H9 (cell line): ENCODE results near the gene ADAMTS17. TPM values are rescaled to one million over a fixed set of nuclear protein-coding genes. Genes with fewer than 3 reads are reported as not detected.

Experiments
- DNase-seq: peaks from one replicate; pipeline ENCODE4 v3.0.0-alpha.2; 2017
- H2AFZ ChIP-seq: one replicate; pipeline ENCODE4 v1.6.1; 2013; ENCODE audit warnings: mild to moderate bottlenecking, low read length, control low read depth, moderate library complexity
- H2AK5ac ChIP-seq: 2 replicates; pipeline ENCODE4 v1.6.1; 2013; ENCODE audit warnings: low read length, control low read depth, mixed read lengths; ENCODE audit not compliant: insufficient read length
- H2BK120ac ChIP-seq: one replicate; pipeline ENCODE4 v1.6.1; 2013; ENCODE audit warnings: low read depth, mild to moderate bottlenecking, low read length, control low read depth, inconsistent platforms; ENCODE audit not compliant: poor library complexity, severe bottlenecking
- H2BK12ac ChIP-seq: 2 replicates; pipeline ENCODE4 v1.6.1; 2013; ENCODE audit warnings: low read length, control low read depth, mixed read lengths, low read depth; ENCODE audit not compliant: insufficient read length
- H2BK15ac ChIP-seq: 2 replicates; pipeline ENCODE4 v1.6.1; 2013; ENCODE audit warnings: low read depth, low read length, control low read depth
- H2BK20ac ChIP-seq: one replicate; pipeline ENCODE4 v1.6.1; 2013; ENCODE audit warnings: low read depth, mild to moderate bottlenecking, low read length, control low read depth, inconsistent platforms; ENCODE audit not compliant: poor library complexity, severe bottlenecking
- H2BK5ac ChIP-seq: 2 replicates; pipeline ENCODE4 v1.6.1; 2013; ENCODE audit warnings: low read length, control low read depth, mixed read lengths; ENCODE audit not compliant: insufficient read length
- H3K14ac ChIP-seq: 2 replicates; pipeline ENCODE4 v1.6.1; 2013; ENCODE audit warnings: low read length, control low read depth; ENCODE audit not compliant: insufficient read depth
- H3K18ac ChIP-seq: 2 replicates; pipeline ENCODE4 v1.6.1; 2013; ENCODE audit warnings: low read depth, mild to moderate bottlenecking, mixed read lengths, low read length, control low read depth; ENCODE audit not compliant: insufficient read length
- H3K23ac ChIP-seq: 2 replicates; pipeline ENCODE4 v1.6.1; 2013; ENCODE audit warnings: low read length, control low read depth, mixed read lengths, low read depth; ENCODE audit not compliant: insufficient read length
- H3K23me2 ChIP-seq: 2 replicates; pipeline ENCODE4 v1.6.1; 2013; ENCODE audit warnings: low read depth, mild to moderate bottlenecking, mixed read lengths, low read length, control low read depth; ENCODE audit not compliant: insufficient read length, poor library complexity, severe bottlenecking
- H3K27ac ChIP-seq: 2 replicates; pipeline ENCODE4 v1.5.1; 2013; ENCODE audit warnings: low read length, control low read depth, mixed read lengths, low read depth; ENCODE audit not compliant: insufficient read length
- H3K27me3 ChIP-seq: 2 replicates; pipeline ENCODE4 v1.6.1; 2013; ENCODE audit warnings: low read length, control low read depth, inconsistent platforms; ENCODE audit not compliant: insufficient read depth
- H3K4ac ChIP-seq: 2 replicates; pipeline ENCODE4 v1.6.1; 2013; ENCODE audit warnings: low read depth, mild to moderate bottlenecking, control low read depth, inconsistent platforms, low read length, moderate library complexity
- H3K4me1 ChIP-seq: 2 replicates; pipeline ENCODE4 v1.6.1; 2013; ENCODE audit warnings: low read length, control low read depth, inconsistent platforms; ENCODE audit not compliant: insufficient read depth
- H3K4me2 ChIP-seq: 2 replicates; pipeline ENCODE4 v1.6.1; 2013; ENCODE audit warnings: low read length, control low read depth, mixed read lengths; ENCODE audit not compliant: insufficient read length, insufficient read depth
- H3K56ac ChIP-seq: 2 replicates; pipeline ENCODE4 v1.6.1; 2013; ENCODE audit warnings: low read depth, mild to moderate bottlenecking, mixed read lengths, low read length, control low read depth; ENCODE audit not compliant: insufficient read length
- H3K79me1 ChIP-seq: 2 replicates; pipeline ENCODE4 v1.6.1; 2013; ENCODE audit warnings: low read depth, mild to moderate bottlenecking, moderate library complexity, low read length, control low read depth, inconsistent platforms; ENCODE audit not compliant: insufficient read depth, poor library complexity, severe bottlenecking
- H3K79me2 ChIP-seq: 2 replicates; pipeline ENCODE4 v1.6.1; 2013; ENCODE audit warnings: low read length, control low read depth, inconsistent platforms; ENCODE audit not compliant: insufficient read depth
- H3K9ac ChIP-seq: 2 replicates; pipeline ENCODE4 v1.6.1; 2013; ENCODE audit warnings: low read length, control low read depth, mixed read lengths; ENCODE audit not compliant: insufficient read length; ENCODE audit errors: extremely low read depth
- H3K9me3 ChIP-seq: one replicate; pipeline ENCODE4 v1.6.1; 2013; ENCODE audit warnings: low read depth, low read length, inconsistent platforms; ENCODE audit not compliant: control insufficient read depth
- H3T11ph ChIP-seq: one replicate; pipeline ENCODE4 v1.6.1; 2013; ENCODE audit warnings: mild to moderate bottlenecking, low read length, control low read depth, inconsistent platforms
- H4K20me1 ChIP-seq: one replicate; pipeline ENCODE4 v1.6.1; 2013; ENCODE audit not compliant: control insufficient read depth, insufficient read length, insufficient read depth
- H4K5ac ChIP-seq: 2 replicates; pipeline ENCODE4 v1.6.1; 2013; ENCODE audit warnings: low read depth, mild to moderate bottlenecking, mixed read lengths, low read length, control low read depth; ENCODE audit not compliant: insufficient read length
- H4K8ac ChIP-seq: replicated peaks from 2 replicates; pipeline ENCODE4 v1.6.1; 2013; ENCODE audit warnings: low read length, control low read depth, mixed read lengths, low read depth; ENCODE audit not compliant: insufficient read length
- H4K91ac ChIP-seq: 2 replicates; pipeline ENCODE4 v1.6.1; 2013; ENCODE audit warnings: low read depth, mild to moderate bottlenecking, moderate library complexity, mixed read lengths, low read length, control low read depth; ENCODE audit not compliant: insufficient read length
- H3K27ac Mint-ChIP-seq, 3 experiments: 2 replicates in 2 of 3; 3 replicates in 1 of 3; pipeline ENCODE4 v1.8.0; 2020 to 2021; ENCODE audit warnings: mixed read lengths in 3 of 3, mild to moderate bottlenecking in 1 of 3, moderate library complexity in 1 of 3
- H3K27me3 Mint-ChIP-seq: 2 replicates; pipeline ENCODE4 v1.8.0; 2021; ENCODE audit warnings: low read depth, mild to moderate bottlenecking, moderate library complexity, mixed read lengths
- H3K36me3 Mint-ChIP-seq, 3 experiments: 2 replicates in 2 of 3; 3 replicates in 1 of 3; pipeline ENCODE4 v1.8.0; 2020 to 2021; ENCODE audit warnings: low read depth in 3 of 3, mixed read lengths in 3 of 3; ENCODE audit not compliant: insufficient read depth in 1 of 3
- H3K4me1 Mint-ChIP-seq, 2 experiments: 2 replicates each; pipeline ENCODE4 v1.8.0; 2020; ENCODE audit warnings: mixed read lengths in 2 of 2
- H3K4me3 Mint-ChIP-seq, 2 experiments: 2 replicates in 1 of 2; 3 replicates in 1 of 2; pipeline ENCODE4 v1.8.0; 2020 to 2021; ENCODE audit warnings: mild to moderate bottlenecking in 2 of 2, mixed read lengths in 2 of 2, moderate library complexity in 1 of 2
- H3K9me3 Mint-ChIP-seq, 2 experiments: 2 replicates in 1 of 2; 3 replicates in 1 of 2; pipeline ENCODE4 v1.8.0; 2020; ENCODE audit warnings: mild to moderate bottlenecking in 2 of 2, mixed read lengths in 2 of 2, moderate library complexity in 1 of 2
- WGBS: extraction: QIAGEN DNeasy Blood & Tissue Kit; methylation state at CpG from one replicate; pipeline ENCODE4 v1.1.7; 2013; ENCODE audit warnings: missing lambda C conversion rate, low lambda C conversion rate, mixed read lengths; ENCODE audit not compliant: insufficient read length; ENCODE audit errors: extremely low coverage; 5-methylcytosine and 5-hydroxymethylcytosine counted together
- total RNA-seq: library from RNA; stranded (reverse); gene quantifications from 2 replicates; pipeline ENCODE4 v1.2.1, GENCODE V29; 2021
- TF ChIP-seq, protein P1 (sequence below): fragments of 200-600 bp; sonication (generic); conservative IDR thresholded peaks from 3 replicates; pipeline ENCODE4 v1.8.0; 2021; ENCODE audit warnings: antibody characterized with exemption, mild to moderate bottlenecking

ADAMTS17 gene
- total RNA-seq, 1 experiment from 2014 or later: 2.9 TPM

DNA sequence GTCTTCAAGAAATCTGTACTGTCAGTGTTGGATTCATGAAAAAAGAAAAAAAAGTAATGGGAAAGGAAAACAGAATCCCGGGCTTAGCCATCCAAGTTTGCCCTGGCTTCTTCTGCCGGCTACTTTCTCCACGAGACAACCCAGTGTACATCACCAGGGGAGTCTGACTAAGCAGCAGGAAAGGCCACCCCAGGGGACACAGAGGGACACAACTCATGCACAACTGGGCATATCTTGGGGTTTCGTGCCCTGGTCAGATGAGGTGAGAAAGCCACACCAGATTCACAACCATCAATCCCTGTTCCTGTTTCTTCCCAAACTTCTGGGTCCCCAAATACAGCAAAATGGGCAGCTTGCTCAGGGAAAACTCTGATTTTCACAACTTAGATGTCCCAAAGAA, 33.2 kb downstream of the ADAMTS17 start:
- no peaks in the 10 kb centered on the region for H3K79me1 ChIP-seq
- no peaks in the 10 kb centered on the region for H3K4me1 ChIP-seq
- no peak overlapping the region for H3K4ac ChIP-seq
- H4K5ac ChIP-seq: no peak overlapping the region
- H3K18ac ChIP-seq: no peak overlapping the region
- no peak overlapping the region for H3K56ac ChIP-seq
- no peaks in the 10 kb centered on the region for H3K79me2 ChIP-seq
- no peak overlapping the region for H4K8ac ChIP-seq
- no peak overlapping the region for H3K14ac ChIP-seq
- H4K20me1 ChIP-seq: no peaks in the 10 kb centered on the region
- H3K36me3 Mint-ChIP-seq: peaks cover 2 to 14% (median 4%) of the 10 kb centered on the region in 3 experiments; a peak in 3 of 7 replicates
- TF ChIP-seq, protein P1, sequence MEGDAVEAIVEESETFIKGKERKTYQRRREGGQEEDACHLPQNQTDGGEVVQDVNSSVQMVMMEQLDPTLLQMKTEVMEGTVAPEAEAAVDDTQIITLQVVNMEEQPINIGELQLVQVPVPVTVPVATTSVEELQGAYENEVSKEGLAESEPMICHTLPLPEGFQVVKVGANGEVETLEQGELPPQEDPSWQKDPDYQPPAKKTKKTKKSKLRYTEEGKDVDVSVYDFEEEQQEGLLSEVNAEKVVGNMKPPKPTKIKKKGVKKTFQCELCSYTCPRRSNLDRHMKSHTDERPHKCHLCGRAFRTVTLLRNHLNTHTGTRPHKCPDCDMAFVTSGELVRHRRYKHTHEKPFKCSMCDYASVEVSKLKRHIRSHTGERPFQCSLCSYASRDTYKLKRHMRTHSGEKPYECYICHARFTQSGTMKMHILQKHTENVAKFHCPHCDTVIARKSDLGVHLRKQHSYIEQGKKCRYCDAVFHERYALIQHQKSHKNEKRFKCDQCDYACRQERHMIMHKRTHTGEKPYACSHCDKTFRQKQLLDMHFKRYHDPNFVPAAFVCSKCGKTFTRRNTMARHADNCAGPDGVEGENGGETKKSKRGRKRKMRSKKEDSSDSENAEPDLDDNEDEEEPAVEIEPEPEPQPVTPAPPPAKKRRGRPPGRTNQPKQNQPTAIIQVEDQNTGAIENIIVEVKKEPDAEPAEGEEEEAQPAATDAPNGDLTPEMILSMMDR: no peak
- H2BK5ac ChIP-seq: no peak overlapping the region
- peaks cover 8 to 10% of the 10 kb centered on the region in 2 experiments for H3K9me3 Mint-ChIP-seq
- WGBS: no CpG with 5 or more reads among the region's 4 CpGs
- peaks cover 8% of the 10 kb centered on the region in 2 experiments; a peak in 3 of 4 replicates for H3K4me1 Mint-ChIP-seq
- no peak overlapping the region for H2BK120ac ChIP-seq
- H2BK20ac ChIP-seq: no peak overlapping the region
- no peaks in the 10 kb centered on the region for H3K9me3 ChIP-seq
- H3K27ac ChIP-seq: no peak overlapping the region
- DNase-seq: no peak
- no peak overlapping the region for H3K27ac Mint-ChIP-seq
- H3K4me3 Mint-ChIP-seq: no peak overlapping the region
- H3K23me2 ChIP-seq: no peaks in the 10 kb centered on the region
- no peaks in the 10 kb centered on the region for H3K27me3 ChIP-seq
- no peak overlapping the region for H3K4me2 ChIP-seq
- H3T11ph ChIP-seq: no peak overlapping the region
- H2AK5ac ChIP-seq: no peak overlapping the region
- no peak overlapping the region for H4K91ac ChIP-seq
- H2AFZ ChIP-seq: no peak overlapping the region
- H2BK15ac ChIP-seq: no peak overlapping the region
- no peak overlapping the region for H2BK12ac ChIP-seq
- no peak overlapping the region for H3K9ac ChIP-seq
- H3K27me3 Mint-ChIP-seq: no peaks in the 10 kb centered on the region; the same call in none of the 2 replicates
- H3K23ac ChIP-seq: no peak overlapping the region
